HG03469 (cell line): ENCODE data around the gene PNLDC1.
"Not testable (repeated sequence)": the region's sequence is repeated elsewhere in the genome, so short reads cannot be mapped to it uniquely, and the experiment has no call there.

Experiments
- ATAC-seq: cut with Tn5 transposase; IDR thresholded peaks from one replicate; pipeline ENCODE4 v1.9.1; 2021; ENCODE audit warnings: mild to moderate bottlenecking, moderate library complexity, moderate number of reproducible peaks; ENCODE audit not compliant: unreplicated experiment

PNLDC1 gene

GRCh38 chr6:159778542-159779103 is 21.5 kb upstream of the PNLDC1 start:
- no peak for ATAC-seq

GRCh38 chr6:159788276-159788675 is 11.8 kb upstream of the PNLDC1 start:
- ATAC-seq, result no peak

DNA sequence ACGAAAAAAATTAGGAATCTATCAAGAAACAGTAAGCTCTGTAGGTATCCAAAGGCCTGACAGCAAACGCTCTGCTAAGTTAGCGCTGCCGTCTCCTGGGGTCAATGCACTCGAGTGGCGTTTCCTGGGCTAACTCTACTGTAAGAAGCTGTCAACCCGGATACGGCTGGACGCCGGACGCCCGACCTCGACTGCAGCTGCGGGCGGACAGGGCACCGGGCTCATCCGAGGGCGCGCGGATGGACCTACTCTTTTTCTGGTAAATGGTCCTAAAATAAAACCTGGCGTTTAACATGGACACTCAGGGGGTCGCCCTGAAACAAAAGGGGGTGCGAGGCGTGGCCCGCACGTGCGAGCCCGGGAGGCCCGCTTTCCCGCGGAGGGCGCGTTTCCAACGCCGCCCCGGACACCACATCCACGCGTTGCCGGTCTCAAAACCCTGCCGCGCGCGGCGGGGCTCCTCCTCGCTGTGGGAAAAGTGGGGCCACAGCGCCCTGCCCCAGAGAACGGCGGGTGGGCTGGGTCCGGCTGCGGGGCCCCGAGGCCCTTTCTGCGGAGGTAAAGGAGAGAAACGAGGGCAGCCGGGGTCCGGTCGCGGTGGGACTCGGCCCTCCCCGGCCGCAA is 11.2 kb upstream of the PNLDC1 start:
- no peak for ATAC-seq

DNA sequence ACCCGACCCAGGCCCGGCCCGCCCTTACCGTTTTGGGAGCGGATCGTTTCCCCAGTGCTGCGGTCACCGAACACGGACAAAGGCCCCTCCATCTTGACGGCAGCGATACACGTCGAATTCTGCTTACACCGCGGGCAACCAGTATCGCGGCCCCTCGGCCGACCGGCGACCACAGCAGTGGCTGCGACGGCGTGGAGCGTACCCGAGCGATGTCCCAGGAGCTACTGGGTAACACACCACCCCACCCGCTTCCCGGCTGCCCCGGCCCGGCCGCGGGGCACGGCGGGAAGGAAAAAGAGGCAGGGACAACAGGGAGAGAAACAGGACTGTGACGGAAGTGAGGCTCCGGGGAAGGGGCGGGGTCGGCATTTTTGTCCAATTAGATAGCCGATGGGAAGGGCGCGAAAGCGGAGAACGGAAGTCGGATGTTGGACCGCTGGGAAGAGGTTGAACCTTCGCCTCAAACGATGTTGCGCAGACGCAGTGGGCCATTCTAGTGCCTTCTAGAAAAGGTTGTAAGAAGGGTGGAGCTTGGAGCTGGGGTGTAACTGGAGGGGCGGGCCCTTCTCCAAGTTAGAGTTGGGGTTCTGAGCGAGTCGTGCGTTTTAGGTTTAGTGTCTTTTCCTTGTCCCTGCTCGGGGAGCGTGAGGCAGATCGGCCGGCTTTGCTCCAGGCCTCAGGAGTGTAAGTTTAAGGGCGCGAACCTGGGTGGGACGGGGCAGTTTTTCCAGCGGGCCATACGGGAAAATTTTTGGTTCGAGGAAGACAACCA is 10.5 kb upstream of the PNLDC1 start, which contains the start of gene TCP1:
TCP1 (minus strand) TSS at position 226 of the 772 bp plus-strand sequence; CDS start at position 92, 134 bp downstream.
- ATAC-seq, result peak; percentile 58

DNA sequence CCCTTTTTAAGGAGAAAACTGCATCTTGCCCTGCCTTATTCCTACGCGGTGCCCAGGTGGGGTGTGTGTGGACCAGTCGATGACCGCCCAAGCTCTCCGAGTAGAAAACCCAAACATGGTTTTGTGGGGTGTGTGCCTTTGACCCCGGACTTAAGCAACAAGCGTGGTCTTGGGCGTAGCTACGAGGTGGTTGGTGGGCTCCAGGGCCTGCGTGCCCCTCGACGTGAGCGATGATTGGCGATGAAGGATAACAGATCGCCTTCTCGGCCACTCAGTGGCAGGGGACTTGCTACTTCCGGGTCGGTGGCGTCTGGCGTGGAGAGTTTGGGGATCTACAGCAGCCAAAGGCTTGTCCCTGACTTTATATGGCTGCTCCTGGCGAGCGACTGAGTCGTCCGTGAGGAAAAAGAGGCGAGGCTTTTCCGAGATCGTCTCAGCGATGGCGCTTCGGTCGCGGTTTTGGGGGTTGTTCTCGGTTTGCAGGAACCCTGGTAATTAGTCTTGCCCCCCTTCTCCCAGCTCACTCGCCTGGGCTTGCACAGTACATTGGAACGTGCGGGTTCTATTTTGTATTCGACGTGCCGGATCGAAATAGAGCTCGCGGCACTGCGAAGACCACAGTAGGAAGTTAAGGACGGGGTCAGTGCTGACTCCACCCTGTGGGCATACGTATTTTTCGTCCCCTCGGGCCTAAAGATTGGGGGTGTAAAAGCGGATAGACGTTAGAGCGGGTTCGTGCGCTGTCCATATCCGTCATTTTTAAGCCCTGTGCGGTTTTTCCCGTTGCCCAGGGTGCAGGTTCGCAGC is 9.7 kb upstream of the PNLDC1 start, which contains the start of gene MRPL18:
MRPL18 (plus strand) TSS at position 319 of the 807 bp plus-strand sequence; CDS start at position 440, 121 bp downstream.
- peak; percentile 76 for ATAC-seq

GRCh38 chr6:159790956-159791598 is 9.0 kb upstream of the PNLDC1 start:
- ATAC-seq, result no peak

- not testable (repeated sequence) for ATAC-seq
Observed at GRCh38 chr6:159794976-159795375, 5.1 kb upstream of the PNLDC1 start.

- ATAC-seq, result no peak
Observed at GRCh38 chr6:159797554-159797953, 2.5 kb upstream of the PNLDC1 start.

DNA sequence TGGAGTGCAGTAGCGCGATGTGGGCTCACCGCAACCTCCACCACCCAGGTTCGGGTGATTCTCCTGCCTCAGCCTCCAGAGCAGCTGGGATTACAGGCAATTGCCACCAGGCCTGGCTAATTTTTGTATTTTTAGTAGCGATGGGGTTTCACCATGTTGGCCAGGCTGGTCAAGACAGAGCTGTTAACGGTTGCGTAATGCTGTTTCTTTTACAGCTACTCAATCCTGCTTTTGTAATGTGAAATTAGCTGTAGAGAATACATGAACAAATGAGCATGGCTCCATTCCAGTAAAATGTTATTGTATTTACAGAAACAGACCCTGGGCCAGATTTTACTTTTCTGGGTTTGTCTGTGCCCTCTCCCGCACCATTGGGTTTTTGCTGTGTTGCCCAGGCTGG is 1.9 kb downstream of the PNLDC1 start:
- no peak for ATAC-seq

DNA sequence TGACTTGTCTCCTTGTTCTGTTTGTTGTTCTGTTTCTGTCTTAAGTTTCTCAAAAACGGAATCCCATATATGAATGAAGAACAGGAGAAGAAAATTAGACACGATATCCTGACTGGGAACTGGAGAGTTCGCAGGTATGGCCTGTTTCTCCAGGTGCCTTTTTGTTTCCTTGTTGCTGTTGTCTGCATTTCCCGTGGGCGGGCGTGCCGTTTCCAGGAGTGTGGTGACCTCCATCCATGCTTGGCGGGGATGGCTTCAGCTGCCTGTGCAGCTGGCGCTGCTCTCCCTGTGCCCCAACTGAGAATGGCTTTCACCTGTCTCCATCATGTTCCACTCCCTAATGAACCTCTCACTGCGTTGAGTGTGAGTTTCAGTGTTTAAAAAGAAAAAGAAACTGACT is 4.4 kb downstream of the PNLDC1 start:
- ATAC-seq, result no peak

GRCh38 chr6:159805440-159806020 is 5.5 kb downstream of the PNLDC1 start:
- no peak for ATAC-seq

- ATAC-seq, result no peak
Observed at GRCh38 chr6:159806021-159806458, 6.0 kb downstream of the PNLDC1 start.

DNA sequence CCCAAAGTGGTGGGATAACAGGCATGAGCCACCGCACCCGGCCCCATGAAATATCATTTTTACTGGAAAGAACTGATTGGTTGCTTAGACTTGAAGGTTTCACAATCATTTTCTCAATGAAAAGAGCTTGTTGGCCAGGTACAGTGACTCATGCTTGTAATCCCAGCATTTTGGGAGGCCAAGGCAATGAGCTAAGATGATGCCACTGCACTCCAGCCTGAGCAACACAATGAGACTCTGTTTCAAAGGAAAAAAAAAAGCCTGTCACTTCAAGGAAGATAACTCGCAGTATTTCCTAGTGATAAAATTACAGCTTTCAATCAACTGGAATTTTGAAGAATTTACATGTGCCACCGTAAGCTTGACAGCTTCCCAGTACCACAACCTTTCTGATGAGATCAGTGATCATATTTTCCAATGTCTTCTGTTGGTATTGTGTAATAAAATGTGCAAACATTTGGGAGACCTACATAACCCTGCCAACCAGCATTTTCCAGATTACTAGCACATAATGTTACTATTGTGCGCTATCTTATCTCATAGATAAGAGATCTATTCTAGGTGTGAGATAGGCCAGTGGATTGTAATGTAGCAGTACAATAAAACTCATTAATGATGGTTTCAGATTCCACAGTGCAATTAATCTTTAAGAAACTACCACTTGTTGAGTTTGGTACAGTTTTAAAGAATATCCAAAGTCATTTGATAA is 7.2 kb downstream of the PNLDC1 start:
- ATAC-seq, result no peak

DNA sequence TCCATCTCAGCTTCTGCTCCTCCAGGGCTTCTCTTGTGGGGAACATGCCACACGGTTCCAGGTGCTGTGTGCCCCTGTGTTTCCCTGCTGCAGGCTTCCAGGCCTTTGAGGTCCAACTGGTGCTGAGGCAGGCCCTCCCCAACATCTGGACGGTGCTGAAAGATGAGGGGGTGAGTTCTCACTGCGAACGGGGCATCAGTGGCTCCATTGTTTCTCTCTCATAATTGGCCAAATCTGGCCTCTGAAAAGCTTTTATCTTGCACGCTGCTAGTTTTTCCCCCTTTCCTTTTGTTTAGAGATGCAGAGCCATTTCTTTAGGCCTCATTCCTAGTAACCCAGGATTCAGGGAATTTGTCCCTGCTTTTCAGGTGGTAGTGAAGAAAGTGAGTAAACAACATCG is 8.6 kb downstream of the PNLDC1 start:
- no peak for ATAC-seq

DNA sequence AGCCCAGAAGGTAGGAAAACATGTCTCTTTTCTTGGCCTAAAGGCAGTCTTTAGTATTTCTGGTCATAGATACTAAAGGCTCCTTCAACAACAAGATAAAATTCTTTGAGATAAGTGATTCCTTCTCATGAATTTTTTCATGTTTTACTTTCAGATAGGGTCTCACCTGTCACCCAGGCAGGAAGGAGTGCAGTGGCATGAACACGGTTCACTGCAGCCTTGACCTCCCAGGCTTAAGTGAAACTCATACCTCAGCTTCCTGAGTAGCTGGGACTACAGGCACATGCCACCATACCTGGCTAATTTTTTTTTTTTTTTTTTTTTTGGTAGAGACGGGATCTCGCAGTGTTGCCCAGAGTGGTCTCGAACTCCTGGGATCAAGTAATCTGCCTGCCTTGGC is 9.1 kb downstream of the PNLDC1 start:
- ATAC-seq, result peak; percentile 44

- ATAC-seq, result no peak
Observed at GRCh38 chr6:159813781-159814180, 13.7 kb downstream of the PNLDC1 start.

GRCh38 chr6:159815410-159815809 is 15.3 kb downstream of the PNLDC1 start:
- no peak for ATAC-seq

DNA sequence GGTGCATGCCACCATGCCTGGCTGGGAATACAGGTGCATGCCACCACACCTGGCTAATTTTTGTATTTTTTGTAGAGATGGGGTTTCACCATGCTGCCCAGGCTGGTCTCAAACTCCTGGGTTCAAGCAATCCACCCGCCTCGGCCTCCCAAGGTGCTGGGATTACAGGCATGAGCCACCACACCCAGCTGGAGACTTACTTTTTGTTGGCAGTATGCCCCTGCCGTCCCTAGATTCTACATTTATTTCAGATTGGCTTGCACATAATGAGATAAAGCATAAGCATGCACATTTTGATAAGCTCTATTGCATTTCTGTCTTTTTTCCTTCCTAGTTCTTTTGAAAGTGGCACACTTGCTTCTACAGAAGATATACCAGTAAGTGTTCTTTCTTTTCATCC is 16.7 kb downstream of the PNLDC1 start:
- ATAC-seq, result not testable (repeated sequence)

- no peak for ATAC-seq
Observed at GRCh38 chr6:159817951-159818739, 18.1 kb downstream of the PNLDC1 start.
